Activated CD8-positive, alpha-beta memory T cell treated with anti-CD3 and anti-CD28 coated beads for 4 hours (primary cell): ENCODE measurements around the gene HINT2.

Experiments
- DNase-seq, 2 donors: peaks; one replicate each; pipeline ENCODE4 v3.0.0-alpha.2; 2020; ENCODE audit warnings: low read depth in 2 of 2

Gene HINT2

GRCh38 chr9:35814841-35815543 lies at the start of gene HINT2:
Gene HINT2, minus strand, starts transcription at chr9:35815042. Its CDS starts 63 bp downstream, at chr9:35814979.
- peak; percentile 94 to 97 for DNase-seq

- no peak for DNase-seq
These were observed 48.7 kb upstream of the HINT2 start for GRCh38 chr9:35863583-35863982.

- no peak for DNase-seq
These were observed 47.5 kb upstream of the HINT2 start for GRCh38 chr9:35862328-35862727.

DNA sequence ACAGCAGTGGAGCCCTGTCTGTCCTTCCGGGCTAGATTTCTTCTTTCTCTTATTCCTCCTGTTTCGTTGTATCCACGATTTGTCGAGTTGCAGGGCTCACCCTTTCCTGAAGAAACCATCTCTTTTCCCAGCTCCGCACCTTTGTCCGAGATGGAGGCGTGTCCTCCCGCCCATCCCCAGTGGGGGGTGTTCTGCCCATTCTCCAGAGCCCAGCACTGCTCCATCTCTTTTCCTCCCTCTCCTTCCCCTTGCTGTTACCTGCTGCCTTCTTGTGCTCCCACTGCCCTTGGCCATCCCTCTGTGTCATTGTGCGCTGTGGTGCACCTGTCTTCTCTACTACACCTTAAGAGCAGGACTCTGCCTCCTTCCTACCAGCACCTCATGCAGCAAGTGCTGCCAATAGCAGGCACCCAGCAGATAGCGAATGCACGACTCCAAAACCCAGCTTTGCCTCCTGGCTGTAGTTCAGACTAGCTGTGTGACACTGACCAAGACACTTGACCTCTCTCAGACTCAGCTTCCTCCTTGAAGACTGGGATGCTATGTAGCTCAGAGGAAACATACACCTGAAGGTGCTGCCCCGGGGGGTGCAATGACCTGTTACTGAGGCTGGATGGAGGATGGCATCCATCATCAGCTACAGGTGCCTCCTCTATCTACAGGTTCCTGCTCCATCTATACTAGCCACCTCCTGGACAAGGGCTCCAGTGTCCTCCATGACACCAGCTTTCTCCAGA lies 46.5 kb upstream of the HINT2 start:
- DNase-seq = no peak

DNA sequence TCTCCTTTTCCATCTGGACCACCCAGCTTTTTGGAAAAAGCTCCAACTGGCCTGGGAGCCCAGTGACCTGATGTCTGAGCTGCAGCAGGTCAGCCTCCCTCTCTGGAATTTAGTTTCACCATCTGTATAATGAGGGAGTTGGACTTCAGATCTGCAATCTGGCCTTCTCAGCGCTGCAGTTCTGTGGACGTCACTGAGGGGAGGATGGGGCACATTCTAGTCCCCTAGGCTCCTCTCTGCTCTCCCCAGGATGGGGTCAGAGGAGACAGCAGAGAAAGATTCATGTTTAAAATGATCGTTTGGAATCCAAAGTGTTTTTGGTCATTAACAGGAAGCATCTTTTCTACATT lies 45.1 kb upstream of the HINT2 start:
- DNase-seq = no peak

DNA sequence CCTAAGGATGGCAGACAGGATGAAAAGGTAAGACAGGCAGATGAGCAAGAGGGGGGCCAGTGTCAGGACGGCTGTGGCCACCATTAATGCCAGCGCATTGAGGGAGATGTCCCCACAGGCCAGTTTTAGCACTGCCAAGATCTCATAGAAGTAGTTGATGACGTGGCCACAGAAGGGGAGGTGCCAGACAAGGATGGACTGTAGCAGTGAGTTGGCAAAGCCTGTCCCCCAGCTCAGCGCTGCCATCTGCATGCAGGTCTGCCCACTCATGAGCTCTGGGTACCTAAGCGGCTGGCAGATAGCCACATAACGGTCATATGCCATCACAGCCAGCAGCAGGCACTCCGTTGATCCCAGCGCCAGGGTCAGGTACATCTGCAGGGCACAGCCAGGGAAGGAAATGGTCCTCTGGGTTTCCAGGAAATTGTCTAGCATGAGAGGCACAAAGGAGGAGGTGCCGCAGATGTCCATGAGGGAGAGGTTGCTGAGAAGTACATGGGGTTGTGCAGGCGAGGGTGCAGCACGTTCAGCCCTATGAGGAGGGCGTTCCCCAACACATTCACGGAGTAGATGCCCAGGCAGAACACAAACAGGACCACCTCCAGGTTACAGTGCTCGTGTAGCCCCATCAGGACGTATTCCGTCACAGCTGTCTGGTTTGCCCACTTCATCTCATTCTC lies 44.6 kb upstream of the HINT2 start:
- DNase-seq = no peak

DNA sequence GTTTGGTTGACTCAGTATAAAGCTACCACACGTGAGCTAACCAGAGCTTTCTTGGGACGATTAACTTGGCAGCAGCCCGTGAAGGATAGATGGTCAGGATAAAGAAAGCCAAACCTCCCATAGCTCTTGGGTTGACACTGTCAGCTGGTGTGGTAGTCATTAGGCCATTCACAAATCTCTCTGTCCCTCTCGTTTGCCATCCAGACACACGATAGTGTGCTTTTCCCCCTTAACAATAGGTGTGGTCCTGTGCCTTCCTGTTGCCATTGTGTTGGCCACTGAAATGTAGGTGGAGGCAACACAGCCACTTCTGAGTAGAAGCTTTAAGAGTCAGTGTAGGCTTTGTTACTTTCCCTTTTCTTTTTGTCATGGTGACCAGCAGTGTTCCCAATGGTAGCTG lies 43.6 kb upstream of the HINT2 start:
- no peak for DNase-seq

GRCh38 chr9:35856882-35857281 lies 42.0 kb upstream of the HINT2 start:
- DNase-seq = no peak

DNA sequence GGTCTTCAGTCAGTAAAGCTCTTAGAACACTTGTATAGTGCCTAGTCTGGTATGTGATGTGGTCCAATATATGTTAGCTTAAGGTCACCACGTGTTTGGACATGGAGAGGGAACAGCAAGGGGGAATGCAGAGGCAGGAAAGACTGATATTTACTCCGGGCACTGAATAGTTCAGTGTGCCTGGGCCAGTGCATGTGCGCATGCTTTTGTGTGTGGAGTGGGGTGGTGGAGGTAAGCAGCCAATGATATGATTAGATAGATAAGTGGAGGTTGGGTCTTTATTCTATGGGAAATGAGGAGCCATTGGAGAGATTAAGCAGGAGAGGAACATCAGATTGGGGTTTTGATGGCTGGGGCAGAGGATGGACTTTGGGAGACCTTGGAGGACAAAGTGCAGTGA lies 41.4 kb upstream of the HINT2 start:
- DNase-seq = no peak

GRCh38 chr9:35854091-35854762 lies 39.4 kb upstream of the HINT2 start:
- no peak for DNase-seq

DNA sequence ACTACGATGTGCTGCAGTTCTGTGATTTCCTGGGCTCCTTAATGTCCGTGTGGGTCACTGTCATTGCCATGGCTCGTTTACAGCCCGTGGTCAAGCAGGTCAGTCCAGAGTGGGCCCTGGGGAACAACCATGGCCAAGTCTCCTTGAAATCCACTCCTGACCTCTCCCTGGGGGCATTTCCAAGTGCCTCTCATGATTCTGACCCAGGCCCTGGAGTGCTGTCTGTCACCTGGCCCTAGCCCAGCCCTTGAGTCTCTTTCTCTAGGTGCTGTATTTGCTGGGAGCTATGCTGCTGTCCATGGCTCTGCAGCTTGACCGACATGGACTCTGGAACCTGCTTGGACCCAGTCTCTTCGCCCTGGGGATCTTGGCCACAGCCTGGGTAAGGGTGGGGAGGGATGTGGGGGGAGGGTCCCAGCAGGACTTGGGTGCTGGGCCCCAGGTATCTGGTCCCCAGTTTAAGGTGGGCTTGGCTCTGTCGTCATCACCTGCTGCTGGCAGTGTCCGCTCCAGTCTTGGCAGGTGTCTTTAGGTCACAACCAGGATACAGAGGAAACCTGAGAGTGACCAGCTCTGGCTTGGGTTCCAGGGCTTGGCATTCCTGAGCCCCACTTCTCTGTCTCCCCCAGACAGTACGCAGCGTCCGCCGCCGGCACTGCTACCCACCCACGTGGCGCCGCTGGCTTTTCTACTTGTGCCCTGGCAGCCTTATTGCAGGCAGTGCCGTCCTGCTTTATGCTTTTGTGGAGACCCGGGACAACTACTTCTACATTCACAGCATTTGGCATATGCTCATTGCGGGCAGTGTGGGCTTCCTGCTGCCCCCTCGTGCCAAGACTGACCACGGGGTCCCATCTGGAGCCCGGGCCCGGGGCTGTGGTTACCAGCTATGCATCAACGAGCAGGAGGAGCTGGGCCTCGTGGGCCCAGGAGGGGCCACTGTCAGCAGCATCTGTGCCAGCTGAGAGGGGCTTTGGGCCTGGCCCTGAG lies 38.3 kb upstream of the HINT2 start:
- DNase-seq = no peak

GRCh38 chr9:35852267-35852815 lies 37.5 kb upstream of the HINT2 start:
- DNase-seq = no peak

GRCh38 chr9:35847792-35848572 lies 33.1 kb upstream of the HINT2 start:
- DNase-seq = no peak

DNA sequence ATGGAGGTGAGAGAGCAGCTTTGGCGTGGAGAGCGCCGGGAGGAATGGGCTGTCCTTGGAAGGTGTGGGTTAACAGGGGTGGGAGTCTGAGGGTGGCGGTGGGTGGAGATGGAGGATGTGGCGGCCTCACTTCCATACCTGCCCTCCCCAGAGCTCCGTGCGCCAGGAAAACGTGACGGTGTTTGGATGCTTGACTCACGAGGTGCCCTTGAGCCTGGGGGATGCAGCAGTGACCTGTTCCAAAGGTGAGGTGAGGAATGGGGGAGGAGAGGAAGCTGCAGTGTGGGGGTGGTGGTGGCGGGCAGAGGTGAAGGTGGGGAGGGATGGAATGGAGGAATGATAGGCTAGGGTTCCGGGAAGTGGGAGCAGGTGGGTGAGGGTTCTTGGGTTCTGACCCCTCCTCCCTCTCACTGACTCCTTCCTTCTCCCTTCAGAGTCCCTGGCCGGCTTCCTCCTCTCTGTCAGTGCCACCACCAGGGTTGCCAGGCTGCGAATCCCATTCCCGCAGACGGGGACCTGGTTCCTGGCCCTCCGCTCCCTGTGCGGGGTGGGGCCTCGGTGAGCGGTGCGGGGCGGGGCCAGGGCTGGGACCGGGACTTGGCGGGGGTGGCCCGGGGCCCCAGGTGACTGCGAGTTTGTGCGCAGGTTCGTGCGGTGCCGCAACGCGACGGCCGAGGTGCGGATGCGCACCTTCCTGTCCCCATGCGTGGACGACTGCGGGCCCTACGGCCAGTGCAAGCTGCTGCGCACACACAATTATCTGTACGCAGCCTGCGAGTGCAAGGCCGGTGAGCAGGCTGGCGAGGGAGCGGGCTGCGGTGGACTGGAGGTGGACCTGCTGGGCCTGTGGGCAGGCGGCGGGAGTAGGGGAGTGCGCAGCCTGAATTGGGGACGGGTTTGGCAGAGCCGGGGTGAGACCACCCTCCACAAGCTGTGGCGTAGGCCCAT lies 31.3 kb upstream of the HINT2 start:
- no peak for DNase-seq

DNA sequence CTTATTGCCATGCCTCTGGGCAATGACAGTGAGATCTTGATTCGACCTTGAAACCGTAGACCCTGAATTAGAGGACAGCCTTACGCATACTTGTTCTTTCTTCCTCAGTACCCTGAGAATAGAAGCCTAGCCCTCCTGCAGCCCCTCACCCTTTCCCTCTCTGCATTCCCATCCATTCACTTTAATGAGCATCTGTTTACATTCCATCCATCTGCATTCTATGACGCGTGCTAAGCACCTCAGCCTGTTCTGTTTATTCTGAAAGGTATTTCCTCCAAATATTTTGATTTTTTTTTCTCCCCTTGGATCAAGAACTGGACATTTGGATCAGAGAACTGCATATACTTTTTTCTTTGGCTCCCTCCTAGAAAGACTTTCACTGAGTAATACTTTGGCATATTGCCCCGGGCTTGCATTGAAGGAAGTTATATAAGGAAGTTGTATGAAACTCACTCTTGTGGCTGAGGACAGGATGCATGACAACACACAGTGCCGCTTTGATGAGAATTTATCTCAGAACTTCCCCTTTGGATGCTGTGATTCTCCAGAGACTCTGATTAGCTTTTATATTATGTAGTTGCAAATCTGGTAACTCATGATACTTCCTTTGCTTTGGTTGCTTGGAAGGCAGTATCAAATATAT lies 29.9 kb upstream of the HINT2 start:
- no peak for DNase-seq

GRCh38 chr9:35842795-35843194 lies 28.0 kb upstream of the HINT2 start:
- DNase-seq = no peak

DNA sequence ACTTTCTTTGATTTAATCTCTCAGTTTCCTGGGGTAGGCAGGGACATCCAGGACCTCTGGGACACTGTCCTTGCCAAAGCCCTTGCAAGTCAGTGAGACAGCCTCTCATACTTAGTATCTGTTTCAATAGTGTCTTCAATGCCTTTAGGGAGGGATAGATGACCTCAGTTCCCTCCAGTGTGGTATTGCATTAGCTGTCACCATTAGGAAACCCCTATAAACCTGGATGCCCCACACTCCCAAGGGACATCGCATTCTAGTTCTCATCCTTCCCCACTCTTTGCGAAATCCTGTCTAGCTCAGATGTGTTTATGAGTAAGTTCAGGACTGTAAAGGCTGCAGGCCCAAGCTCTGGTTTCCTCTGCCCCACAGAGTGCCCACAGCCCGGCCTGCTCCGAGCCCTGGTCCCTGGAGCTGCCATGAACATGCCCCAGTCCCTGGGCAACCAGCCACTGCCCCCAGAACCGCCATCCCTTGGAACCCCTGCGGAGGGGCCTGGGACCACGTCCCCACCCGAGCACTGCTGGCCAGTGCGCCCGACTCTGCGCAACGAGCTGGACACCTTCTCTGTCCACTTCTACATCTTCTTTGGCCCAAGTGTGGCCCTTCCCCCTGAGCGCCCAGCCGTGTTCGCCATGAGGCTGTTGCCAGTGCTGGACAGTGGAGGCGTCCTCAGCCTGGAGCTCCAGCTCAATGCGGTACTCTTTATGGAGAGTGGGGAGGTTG lies 27.3 kb upstream of the HINT2 start:
- DNase-seq = no peak

DNA sequence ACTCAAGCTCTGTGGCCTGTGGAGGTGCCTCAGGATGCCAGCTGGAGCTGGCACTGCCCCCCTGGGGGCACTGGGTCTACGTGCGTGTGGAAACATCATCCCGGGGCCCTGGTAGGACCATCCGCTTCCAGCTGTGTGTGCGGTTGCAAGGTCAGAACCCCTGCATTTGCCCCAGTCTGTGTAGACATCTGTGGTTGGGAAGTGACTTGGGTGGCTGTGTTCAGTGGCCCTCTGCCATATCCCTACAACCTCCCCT lies 26.7 kb upstream of the HINT2 start:
- no peak for DNase-seq
